Calu3 (cell line): ENCODE results near the gene RABGAP1L. TPM values are rescaled to one million over a fixed set of nuclear protein-coding genes. Genes with fewer than 3 reads are reported as not detected.

ENCODE experiments used
- BruUV-seq: library from RNA; stranded (reverse); fragments of 400-500 nt; replicated peaks from 2 replicates; lab custom pipeline; 2021; lab: Mats Ljungman, UMichigan
- CTCF ChIA-PET: fragments of 300-600 bp; sonication (Branson Sonifier 250); formaldehyde crosslinking; loops from one replicate; lab custom pipeline; 2022; ENCODE audit warnings: antibody characterized with exemption; lab: Charles Lee
- DNase-seq: peaks from one replicate; pipeline ENCODE4 v3.0.0; 2022
- H3K27ac Mint-ChIP-seq: one replicate; pipeline ENCODE4 v1.8.0; 2022; ENCODE audit warnings: mixed read lengths; ENCODE audit not compliant: unreplicated experiment
- H3K27me3 Mint-ChIP-seq: one replicate; pipeline ENCODE4 v1.8.0; 2022; ENCODE audit warnings: mixed read lengths; ENCODE audit not compliant: unreplicated experiment
- H3K36me3 Mint-ChIP-seq: one replicate; pipeline ENCODE4 v1.8.0; 2022; ENCODE audit warnings: mild to moderate bottlenecking, moderate library complexity, mixed read lengths; ENCODE audit not compliant: insufficient read depth, unreplicated experiment
- H3K4me1 Mint-ChIP-seq: one replicate; pipeline ENCODE4 v1.8.0; 2022; ENCODE audit warnings: mild to moderate bottlenecking, low read depth, mixed read lengths; ENCODE audit not compliant: unreplicated experiment
- H3K4me3 Mint-ChIP-seq: one replicate; pipeline ENCODE4 v1.8.0; 2022; ENCODE audit warnings: mild to moderate bottlenecking, low read depth, moderate library complexity, mixed read lengths; ENCODE audit not compliant: unreplicated experiment
- H3K9me3 Mint-ChIP-seq: one replicate; pipeline ENCODE4 v1.8.0; 2022; ENCODE audit warnings: low read depth, mixed read lengths; ENCODE audit not compliant: unreplicated experiment
- intact Hi-C: fragments of 100-400 bp; cut with micrococcal nuclease; formaldehyde crosslinking; loops from one replicate; pipeline ENCODE4 v1.10.0; 2022; ENCODE audit not compliant: unreplicated experiment
- total RNA-seq: library from RNA; stranded (reverse); gene quantifications from 2 replicates; pipeline ENCODE4 v1.2.3, GENCODE V29; 2022
- TF ChIP-seq, protein P1 (sequence below): fragments of 200-600 bp; IDR thresholded peaks from one replicate; pipeline ENCODE4 v1.8.0; 2022; ENCODE audit warnings: antibody characterized with exemption; ENCODE audit not compliant: unreplicated experiment

Gene RABGAP1L
- total RNA-seq, 1 experiment from 2014 or later = 135 TPM

GRCh38 chr1:174671826-174672225, 512.5 kb downstream of the RABGAP1L start:
- Mint-ChIP-seq H3K36me3 (no peaks in the 10 kb centered on the region), H3K27ac (no peak overlapping the region), H3K27me3 (no peaks in the 10 kb centered on the region), H3K4me1 (no peaks in the 10 kb centered on the region), H3K4me3 (no peak overlapping the region), H3K9me3 (peaks cover 2% of the 10 kb centered on the region)
- intact Hi-C loops = no loop called here
- no TSS peak for BruUV-seq
- CTCF ChIA-PET = no interaction called here
- TF ChIP-seq, protein P1, sequence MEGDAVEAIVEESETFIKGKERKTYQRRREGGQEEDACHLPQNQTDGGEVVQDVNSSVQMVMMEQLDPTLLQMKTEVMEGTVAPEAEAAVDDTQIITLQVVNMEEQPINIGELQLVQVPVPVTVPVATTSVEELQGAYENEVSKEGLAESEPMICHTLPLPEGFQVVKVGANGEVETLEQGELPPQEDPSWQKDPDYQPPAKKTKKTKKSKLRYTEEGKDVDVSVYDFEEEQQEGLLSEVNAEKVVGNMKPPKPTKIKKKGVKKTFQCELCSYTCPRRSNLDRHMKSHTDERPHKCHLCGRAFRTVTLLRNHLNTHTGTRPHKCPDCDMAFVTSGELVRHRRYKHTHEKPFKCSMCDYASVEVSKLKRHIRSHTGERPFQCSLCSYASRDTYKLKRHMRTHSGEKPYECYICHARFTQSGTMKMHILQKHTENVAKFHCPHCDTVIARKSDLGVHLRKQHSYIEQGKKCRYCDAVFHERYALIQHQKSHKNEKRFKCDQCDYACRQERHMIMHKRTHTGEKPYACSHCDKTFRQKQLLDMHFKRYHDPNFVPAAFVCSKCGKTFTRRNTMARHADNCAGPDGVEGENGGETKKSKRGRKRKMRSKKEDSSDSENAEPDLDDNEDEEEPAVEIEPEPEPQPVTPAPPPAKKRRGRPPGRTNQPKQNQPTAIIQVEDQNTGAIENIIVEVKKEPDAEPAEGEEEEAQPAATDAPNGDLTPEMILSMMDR = no peak
- DNase-seq = no peak

DNA sequence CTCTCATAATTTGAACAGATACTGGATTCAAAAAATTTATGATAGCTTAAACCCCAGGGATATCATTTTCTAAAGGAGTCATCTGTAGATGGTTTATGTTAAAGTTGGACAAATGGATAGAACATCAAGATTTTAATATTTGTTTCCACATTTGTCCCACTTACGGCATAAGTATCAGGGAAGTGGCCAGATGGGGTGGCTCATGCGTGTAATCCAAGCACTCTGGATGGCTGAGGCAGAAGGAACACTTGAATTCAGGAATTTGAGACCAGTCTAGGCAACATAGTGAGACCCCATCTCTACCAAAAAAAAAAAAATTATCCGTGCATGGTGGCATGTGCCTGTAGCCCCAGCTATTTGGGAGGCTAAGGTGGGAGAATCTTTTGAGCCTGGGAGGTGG, 517.5 kb downstream of the RABGAP1L start:
- intact Hi-C loops = no loop called here
- Mint-ChIP-seq H3K4me1 (no peaks in the 10 kb centered on the region), H3K4me3 (no peak overlapping the region), H3K36me3 (no peaks in the 10 kb centered on the region), H3K9me3 (no peaks in the 10 kb centered on the region), H3K27me3 (no peaks in the 10 kb centered on the region), H3K27ac (no peak overlapping the region)
- TF ChIP-seq, protein P1 = no peak
- no TSS peak for BruUV-seq
- DNase-seq = no peak
- CTCF ChIA-PET = no interaction called here

GRCh38 chr1:174678657-174679056, 519.3 kb downstream of the RABGAP1L start:
- CTCF ChIA-PET = no interaction called here
- H3K27me3 Mint-ChIP-seq = no peaks in the 10 kb centered on the region
- DNase-seq = no peak
- H3K27ac Mint-ChIP-seq = no peak overlapping the region
- intact Hi-C loops = no loop called here
- no peak overlapping the region for H3K4me3 Mint-ChIP-seq
- no peaks in the 10 kb centered on the region for H3K9me3 Mint-ChIP-seq
- H3K36me3 Mint-ChIP-seq = no peaks in the 10 kb centered on the region
- no TSS peak for BruUV-seq
- TF ChIP-seq, protein P1 = no peak
- no peaks in the 10 kb centered on the region for H3K4me1 Mint-ChIP-seq

- CTCF ChIA-PET = no interaction called here
- TF ChIP-seq, protein P1 = no peak
- BruUV-seq = no TSS peak
- Mint-ChIP-seq H3K4me1 (no peaks in the 10 kb centered on the region), H3K27me3 (no peaks in the 10 kb centered on the region), H3K4me3 (no peak overlapping the region), H3K36me3 (no peaks in the 10 kb centered on the region), H3K9me3 (no peaks in the 10 kb centered on the region), H3K27ac (no peak overlapping the region)
- intact Hi-C loops = no loop called here
- DNase-seq = no peak
Observed at GRCh38 chr1:174680101-174680500, 520.8 kb downstream of the RABGAP1L start.
